IMR-90 (cell line): Measurements from ENCODE around the gene ESRP2. TPM values are rescaled to one million over a fixed set of nuclear protein-coding genes. Genes with fewer than 3 reads are reported as not detected.

Source experiments
- ATAC-seq: fragments of 200-7000 bp; cut with Tn5 transposase; 2 replicates; pipeline ENCODE4 v1.9.1; 2020; ENCODE audit warnings: low read depth, mild to moderate bottlenecking, moderate library complexity
- BruUV-seq: library from RNA; stranded (reverse); fragments of 400-500 nt; replicated peaks from 2 replicates; lab custom pipeline; 2021; lab: Mats Ljungman, UMichigan
- CTCF ChIA-PET: fragments of 300-600 bp; formaldehyde crosslinking; extraction: SDS; loops from one replicate; lab custom pipeline; 2021; ENCODE audit warnings: antibody characterized with exemption; lab: Yijun Ruan, JAX
- POLR2A ChIA-PET: fragments of 300-600 bp; sonication (Branson Sonifier 250); formaldehyde crosslinking; loops from one replicate; lab custom pipeline; 2022; ENCODE audit warnings: antibody characterized with exemption; ENCODE audit not compliant: unreplicated experiment; lab: Charles Lee
- DNase-seq: peaks from one replicate; pipeline ENCODE4 v3.0.0; 2013
- H2AFZ ChIP-seq: replicated peaks from 2 replicates; pipeline ENCODE3; 2013; ENCODE audit warnings: low read length, mild to moderate bottlenecking; ENCODE audit not compliant: poor library complexity
- H2AK5ac ChIP-seq: 2 replicates; pipeline ENCODE4 v1.6.1; 2013; ENCODE audit warnings: low read depth, low read length, inconsistent platforms
- H2AK9ac ChIP-seq: replicated peaks from 2 replicates; pipeline ENCODE3; 2013; ENCODE audit warnings: mild to moderate bottlenecking, low read depth, low read length, moderate library complexity; ENCODE audit not compliant: poor library complexity
- H2BK120ac ChIP-seq: 2 replicates; pipeline ENCODE4 v1.6.1; 2013; ENCODE audit warnings: low read depth, low read length, inconsistent platforms
- H2BK15ac ChIP-seq: 3 replicates; pipeline ENCODE4 v1.6.1; 2013; ENCODE audit warnings: low read depth, low read length, inconsistent platforms
- H2BK20ac ChIP-seq: 2 replicates; pipeline ENCODE4 v1.6.1; 2013; ENCODE audit warnings: low read depth, mild to moderate bottlenecking, inconsistent platforms, low read length, moderate library complexity
- H2BK5ac ChIP-seq: 2 replicates; pipeline ENCODE4 v1.6.1; 2013; ENCODE audit warnings: mild to moderate bottlenecking, low read depth, low read length, inconsistent platforms; ENCODE audit not compliant: poor library complexity, severe bottlenecking
- H3K14ac ChIP-seq: replicated peaks from 2 replicates; pipeline ENCODE4 v1.6.1; 2013; ENCODE audit warnings: low read depth, low read length, inconsistent platforms
- H3K18ac ChIP-seq: 2 replicates; pipeline ENCODE4 v1.6.1; 2013; ENCODE audit warnings: low read depth, low read length, control low read depth
- H3K23ac ChIP-seq: 2 replicates; pipeline ENCODE4 v1.6.1; 2013; ENCODE audit warnings: low read depth, low read length, inconsistent platforms
- H3K27ac ChIP-seq: 2 replicates; pipeline ENCODE4 v1.5.1; 2013; ENCODE audit warnings: mild to moderate bottlenecking, control low read depth, low read length; ENCODE audit not compliant: insufficient read depth
- H3K27me3 ChIP-seq: 2 replicates; pipeline ENCODE4 v1.6.1; 2013; ENCODE audit warnings: low read length; ENCODE audit not compliant: control insufficient read depth, insufficient read depth
- H3K36me3 ChIP-seq: 2 replicates; pipeline ENCODE4 v1.6.1; 2013; ENCODE audit warnings: low read length, mixed read lengths; ENCODE audit not compliant: control insufficient read depth, insufficient read depth
- H3K4ac ChIP-seq: 2 replicates; pipeline ENCODE4 v1.6.1; 2013; ENCODE audit warnings: low read depth, low read length, inconsistent platforms
- H3K4me1 ChIP-seq: 2 replicates; pipeline ENCODE4 v1.6.1; 2013; ENCODE audit warnings: low read length, mixed read lengths; ENCODE audit not compliant: control insufficient read depth, insufficient read depth
- H3K4me2 ChIP-seq: 2 replicates; pipeline ENCODE4 v1.6.1; 2013; ENCODE audit warnings: low read depth, mild to moderate bottlenecking, control low read depth, low read length, moderate library complexity
- H3K4me3 ChIP-seq: 2 replicates; pipeline ENCODE4 v1.5.1; 2013; ENCODE audit warnings: low read depth, mild to moderate bottlenecking, control low read depth, low read length, moderate library complexity; ENCODE audit not compliant: insufficient read depth
- H3K56ac ChIP-seq: 2 replicates; pipeline ENCODE4 v1.6.1; 2013; ENCODE audit warnings: low read length, inconsistent platforms; ENCODE audit not compliant: insufficient read depth; ENCODE audit errors: extremely low read depth
- H3K79me1 ChIP-seq, 2 experiments: 2 replicates each; pipeline ENCODE4 v1.6.1; 2013; ENCODE audit warnings: low read length in 2 of 2, inconsistent platforms in 1 of 2, low read depth in 1 of 2
- H3K9ac ChIP-seq: 2 replicates; pipeline ENCODE4 v1.6.1; 2013; ENCODE audit warnings: low read depth, low read length, control low read depth
- H3K9me1 ChIP-seq: 2 replicates; pipeline ENCODE4 v1.6.1; 2013; ENCODE audit warnings: low read length, inconsistent platforms; ENCODE audit not compliant: insufficient read depth
- H3K9me3 ChIP-seq: 2 replicates; pipeline ENCODE4 v1.6.1; 2013; ENCODE audit warnings: low read length; ENCODE audit not compliant: control insufficient read depth, insufficient read depth
- H4K20me1 ChIP-seq: 2 replicates; pipeline ENCODE4 v1.6.1; 2013; ENCODE audit warnings: low read length, inconsistent platforms; ENCODE audit not compliant: insufficient read depth
- H4K5ac ChIP-seq: 2 replicates; pipeline ENCODE4 v1.6.1; 2013; ENCODE audit warnings: mild to moderate bottlenecking, low read depth, low read length, control low read depth
- H4K8ac ChIP-seq, 2 experiments: 2 replicates each; pipeline ENCODE4 v1.6.1; 2013; ENCODE audit warnings: low read depth in 2 of 2, low read length in 2 of 2, control low read depth in 1 of 2, inconsistent platforms in 1 of 2
- H4K91ac ChIP-seq: 2 replicates; pipeline ENCODE4 v1.6.1; 2013; ENCODE audit warnings: low read depth, low read length, inconsistent platforms; ENCODE audit not compliant: insufficient read depth
- BHLHE40 ChIP-seq: fragments of 150-350 bp; IDR thresholded peaks from 2 replicates; pipeline ENCODE4 v1.6.1; 2016; ENCODE audit warnings: mild to moderate bottlenecking, low read depth, low read length
- FOS ChIP-seq: fragments of 150-350 bp; IDR thresholded peaks from 2 replicates; pipeline ENCODE4 v1.6.1; 2016; ENCODE audit warnings: low read depth, low read length
- RFX5 ChIP-seq: IDR thresholded peaks from 2 replicates; pipeline ENCODE4 v1.8.0; 2012; ENCODE audit warnings: low read depth, mild to moderate bottlenecking, low read length, moderate library complexity
- SMC3 ChIP-seq: fragments of 150-350 bp; IDR thresholded peaks from 2 replicates; pipeline ENCODE4 v1.6.1; 2016; ENCODE audit warnings: low read depth, mild to moderate bottlenecking, antibody characterized with exemption, low read length, moderate library complexity
- WGBS, 2 experiments: methylation state at CpG; one replicate each; pipeline versions ENCODE4 v1.1.5 to v1.1.7; 2013; ENCODE audit warnings: missing lambda C conversion rate in 2 of 2; ENCODE audit not compliant: insufficient read length in 1 of 2; ENCODE audit errors: extremely low coverage in 2 of 2; 5-methylcytosine and 5-hydroxymethylcytosine counted together
- dilution Hi-C: fragments of 300-500 bp; cut with HindIII; formaldehyde crosslinking; loops from one replicate; pipeline ENCODE4 v1.14.3; 2018; ENCODE audit warnings: low sequenced_read_pairs; ENCODE audit not compliant: unreplicated experiment
- in situ Hi-C: fragments of 300-500 bp; cut with MboI; formaldehyde crosslinking; loops from 3 replicates; pipeline ENCODE4 v1.14.3; 2019; ENCODE audit warnings: low sequenced_read_pairs, inconsistent platforms, mixed read lengths
- intact Hi-C: fragments of 100-400 bp; cut with micrococcal nuclease; formaldehyde crosslinking; loops from 2 replicates; pipeline ENCODE4 v1.10.0; 2022
- polyA plus RNA-seq, 3 experiments: library from polyadenylated mRNA; depleted of rRNA; stranded (reverse); fragments of >200 nt; gene quantifications; 2 replicates each; pipeline ENCODE4 v1.2.3, GENCODE V29; 2012; ENCODE audit warnings: low replicate concordance in 1 of 3
- total RNA-seq: library from RNA; depleted of rRNA; stranded (reverse); fragments of >200 nt; gene quantifications from 2 replicates; pipeline ENCODE4 v1.2.3, GENCODE V29; 2012
- TF ChIP-seq, protein P1 (sequence below): fragments of 150-350 bp; IDR thresholded peaks from 2 replicates; pipeline ENCODE4 v1.6.1; 2017; ENCODE audit warnings: mild to moderate bottlenecking, antibody characterized with exemption, low read length, low read depth
- TF ChIP-seq, protein P2 (sequence below): conservative IDR thresholded peaks from 2 replicates; pipeline ENCODE4 v1.5.1; 2012; ENCODE audit warnings: mild to moderate bottlenecking, low read depth, low read length, improper control_type of control experiment

Gene ESRP2
- total and polyA plus RNA-seq, 2 of the 4 experiments (the other 2 are of a cell fraction) = 0.07 TPM; not detected in 1

DNA sequence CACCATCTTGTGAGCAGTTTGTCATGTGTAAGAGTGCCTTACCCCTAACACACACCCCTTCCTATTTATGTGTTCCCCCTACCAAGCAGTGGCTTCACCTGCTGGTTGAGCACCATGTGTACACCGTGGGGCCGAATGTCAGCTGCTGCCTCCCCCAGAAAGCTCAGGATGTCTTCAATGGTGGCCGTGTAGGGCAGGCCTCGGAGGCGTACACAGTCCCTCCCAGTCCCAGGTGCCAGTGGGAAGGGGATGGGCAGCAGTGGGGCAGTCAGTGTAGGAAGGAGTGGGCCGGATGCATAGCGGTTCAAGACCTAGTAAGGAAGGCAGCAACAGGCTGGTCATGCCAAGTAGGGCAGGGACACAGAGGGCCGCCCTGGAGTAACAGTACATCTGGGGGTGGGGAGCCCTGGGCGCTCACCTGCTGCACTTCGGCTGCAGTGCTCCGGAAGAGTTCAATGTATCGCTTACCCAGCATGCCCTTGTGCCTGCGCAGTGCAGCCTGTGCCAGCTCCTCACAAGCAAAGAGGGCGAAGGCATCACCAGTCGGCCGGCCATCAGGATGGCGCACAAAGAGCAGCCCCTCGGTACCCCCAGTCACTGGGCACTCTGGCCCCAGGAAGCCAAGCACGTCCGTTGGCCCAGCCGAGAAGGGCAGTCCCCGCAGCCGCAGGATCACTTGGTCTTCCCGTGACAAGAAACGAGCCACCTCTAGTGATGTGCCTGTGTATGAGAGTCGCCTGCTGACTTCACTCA lies 4.4 kb downstream of the ESRP2 start (continued):
- TF ChIP-seq SMC3 = no peak

DNA sequence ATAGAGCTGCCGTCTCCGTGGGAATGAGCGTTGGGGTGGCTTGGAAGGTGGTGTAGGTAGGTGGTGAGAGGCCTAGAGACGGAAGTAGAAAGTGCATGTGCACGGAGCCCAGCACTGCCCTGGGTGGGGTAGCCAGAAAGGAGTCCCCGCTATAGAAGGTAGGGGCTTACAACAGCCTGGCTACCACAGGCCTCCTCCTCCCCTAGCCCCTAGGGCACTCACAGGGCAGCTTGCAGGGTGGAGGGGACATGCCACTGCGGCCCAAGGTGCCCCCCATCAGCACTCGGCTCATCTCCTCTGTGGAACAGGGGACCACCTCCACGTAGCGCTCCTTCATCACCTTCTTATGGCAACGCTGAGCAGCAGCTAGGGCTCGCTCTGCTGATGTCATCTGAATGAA lies 5.0 kb downstream of the ESRP2 start:
- ChIA-PET CTCF (no interaction called here), POLR2A (no interaction called here)
- no peak for ATAC-seq
- Histone ChIP-seq H2BK5ac (no peak overlapping the region), H3K9me1 (no peaks in the 10 kb centered on the region), H3K14ac (no peak overlapping the region), H2BK15ac (no peak overlapping the region), H2BK20ac (no peak overlapping the region), H2AK5ac (no peak overlapping the region), H4K5ac (no peak overlapping the region), H3K27me3 (no peaks in the 10 kb centered on the region), H3K23ac (no peak overlapping the region), H3K18ac (no peak overlapping the region), H4K20me1 (0 out of 2 replicates have a peak, but pooled peaks cover 3% of the 10 kb centered on the region), H3K9ac (no peak overlapping the region), H3K36me3 (peaks cover 6% of the 10 kb centered on the region), H3K9me3 (no peaks in the 10 kb centered on the region), H3K4me2 (no peak overlapping the region), H2AFZ (no peak overlapping the region), H2BK120ac (no peak overlapping the region), H3K4me3 (no peak overlapping the region), H3K4me1 (peaks cover 5% of the 10 kb centered on the region), H2AK9ac (no peak overlapping the region), H3K56ac (no peak overlapping the region), H3K27ac (no peak overlapping the region), H3K79me1 (peaks cover 0 to 3% of the 10 kb centered on the region in 2 experiments; a peak in 1 of 4 replicates), H4K91ac (no peak overlapping the region), H3K4ac (no peak overlapping the region), H4K8ac (no peak overlapping the region)
- in situ Hi-C loops (no loop called here), intact Hi-C loops (no loop called here), dilution Hi-C loops (no loop called here)
- BruUV-seq = no TSS peak
- no peak for DNase-seq
- TF ChIP-seq BHLHE40 (no peak), FOS (no peak), RFX5 (no peak)
- TF ChIP-seq, protein P1, sequence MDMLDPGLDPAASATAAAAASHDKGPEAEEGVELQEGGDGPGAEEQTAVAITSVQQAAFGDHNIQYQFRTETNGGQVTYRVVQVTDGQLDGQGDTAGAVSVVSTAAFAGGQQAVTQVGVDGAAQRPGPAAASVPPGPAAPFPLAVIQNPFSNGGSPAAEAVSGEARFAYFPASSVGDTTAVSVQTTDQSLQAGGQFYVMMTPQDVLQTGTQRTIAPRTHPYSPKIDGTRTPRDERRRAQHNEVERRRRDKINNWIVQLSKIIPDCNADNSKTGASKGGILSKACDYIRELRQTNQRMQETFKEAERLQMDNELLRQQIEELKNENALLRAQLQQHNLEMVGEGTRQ = no peak
- TF ChIP-seq, protein P2, sequence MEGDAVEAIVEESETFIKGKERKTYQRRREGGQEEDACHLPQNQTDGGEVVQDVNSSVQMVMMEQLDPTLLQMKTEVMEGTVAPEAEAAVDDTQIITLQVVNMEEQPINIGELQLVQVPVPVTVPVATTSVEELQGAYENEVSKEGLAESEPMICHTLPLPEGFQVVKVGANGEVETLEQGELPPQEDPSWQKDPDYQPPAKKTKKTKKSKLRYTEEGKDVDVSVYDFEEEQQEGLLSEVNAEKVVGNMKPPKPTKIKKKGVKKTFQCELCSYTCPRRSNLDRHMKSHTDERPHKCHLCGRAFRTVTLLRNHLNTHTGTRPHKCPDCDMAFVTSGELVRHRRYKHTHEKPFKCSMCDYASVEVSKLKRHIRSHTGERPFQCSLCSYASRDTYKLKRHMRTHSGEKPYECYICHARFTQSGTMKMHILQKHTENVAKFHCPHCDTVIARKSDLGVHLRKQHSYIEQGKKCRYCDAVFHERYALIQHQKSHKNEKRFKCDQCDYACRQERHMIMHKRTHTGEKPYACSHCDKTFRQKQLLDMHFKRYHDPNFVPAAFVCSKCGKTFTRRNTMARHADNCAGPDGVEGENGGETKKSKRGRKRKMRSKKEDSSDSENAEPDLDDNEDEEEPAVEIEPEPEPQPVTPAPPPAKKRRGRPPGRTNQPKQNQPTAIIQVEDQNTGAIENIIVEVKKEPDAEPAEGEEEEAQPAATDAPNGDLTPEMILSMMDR = no peak
- 96% methylated on average over 7 of the region's 12 CpGs; no CpG with 5 or more reads in 1 of the 2 experiments for WGBS, 2 experiments
